OCI-LY7 (cell line): ENCODE data around the gene KRT3.

Experiments used
- CTCF ChIP-seq: fragments of 200-600 bp; sonication (generic); conservative IDR thresholded peaks from 2 replicates; pipeline ENCODE4 v1.5.1; 2014; ENCODE audit warnings: mild to moderate bottlenecking, antibody characterized with exemption, low read length, moderate library complexity, mixed read lengths
- EZH2phosphoT487 ChIP-seq: fragments of 200-600 bp; sonication (generic); IDR thresholded peaks from 2 replicates; pipeline ENCODE4 v1.6.1; 2018; ENCODE audit warnings: low read depth, borderline replicate concordance, mild to moderate bottlenecking, mixed run types, antibody characterized with exemption, low read length, moderate library complexity, mixed read lengths

DNA sequence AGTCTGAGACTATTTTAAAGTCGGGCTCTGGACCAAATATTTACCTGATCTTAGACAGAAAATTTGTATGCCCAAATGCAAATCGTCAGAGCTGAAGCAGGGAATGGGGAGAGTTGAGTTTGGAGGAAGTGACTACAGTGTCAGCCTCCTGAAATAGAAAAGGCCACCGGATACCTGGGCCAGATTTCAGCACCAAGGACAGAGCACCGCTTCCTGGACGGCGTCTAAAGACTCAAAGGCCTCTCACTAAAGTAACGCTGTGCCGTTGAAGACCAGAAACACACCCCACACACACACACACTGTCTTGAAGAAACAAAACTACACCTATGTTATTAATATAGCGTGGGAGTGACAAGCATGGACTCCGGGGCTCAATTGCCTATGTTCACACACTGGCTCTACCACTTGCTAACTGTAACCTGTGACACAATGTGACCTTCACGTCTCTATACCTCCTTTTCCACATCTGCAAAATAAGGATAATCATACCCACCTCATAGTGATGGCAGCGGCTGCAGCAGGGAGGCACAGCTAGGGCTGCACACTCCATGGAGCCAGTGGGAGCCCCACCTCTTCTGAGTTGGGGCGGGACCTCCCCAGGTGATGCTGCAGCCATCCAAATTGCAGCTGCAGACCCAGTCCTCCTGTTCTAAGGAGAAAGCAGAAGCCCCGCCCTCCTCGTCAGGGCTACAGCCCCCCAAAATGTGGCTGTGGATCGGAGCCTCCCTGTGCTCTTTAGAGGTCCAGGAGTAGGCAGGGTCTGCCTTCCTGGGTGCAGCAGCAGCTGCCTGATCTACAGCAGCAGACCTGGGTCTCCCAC lies 54.3 kb downstream of the KRT3 start:
- TF ChIP-seq CTCF: no peak
- TF ChIP-seq EZH2phosphoT487: no peak
